HG02970 (cell line): ENCODE results near the gene GLB1L3.
"Not testable (repeated sequence)": the region's sequence is repeated elsewhere in the genome, so short reads cannot be mapped to it uniquely, and the experiment has no call there.

Experiments used
- ATAC-seq: cut with Tn5 transposase; IDR thresholded peaks from one replicate; pipeline ENCODE4 v1.9.1; 2021; ENCODE audit warnings: mild to moderate bottlenecking, moderate library complexity, moderate number of reproducible peaks; ENCODE audit not compliant: unreplicated experiment, low FRiP score

The GLB1L3 gene

DNA sequence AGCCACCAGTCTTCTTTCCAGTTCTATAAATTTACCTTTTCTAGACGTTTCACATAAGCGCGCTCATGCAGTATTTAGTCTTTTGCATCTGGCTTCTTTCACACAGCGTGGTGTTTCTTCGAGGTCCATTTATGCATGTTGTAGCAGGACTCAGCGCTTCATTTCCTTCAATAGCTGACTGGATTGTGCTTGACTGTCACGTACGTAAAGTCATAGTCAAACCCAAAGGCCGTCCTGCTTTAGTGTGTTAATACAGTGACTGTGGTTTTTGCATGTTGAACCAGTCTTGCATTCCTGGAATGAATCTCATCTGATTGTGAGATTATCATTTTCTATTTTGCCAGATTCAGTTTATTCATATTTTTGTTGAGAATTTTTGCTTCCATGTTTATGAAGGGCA lies 18.5 kb downstream of the GLB1L3 start:
- ATAC-seq: no peak

DNA sequence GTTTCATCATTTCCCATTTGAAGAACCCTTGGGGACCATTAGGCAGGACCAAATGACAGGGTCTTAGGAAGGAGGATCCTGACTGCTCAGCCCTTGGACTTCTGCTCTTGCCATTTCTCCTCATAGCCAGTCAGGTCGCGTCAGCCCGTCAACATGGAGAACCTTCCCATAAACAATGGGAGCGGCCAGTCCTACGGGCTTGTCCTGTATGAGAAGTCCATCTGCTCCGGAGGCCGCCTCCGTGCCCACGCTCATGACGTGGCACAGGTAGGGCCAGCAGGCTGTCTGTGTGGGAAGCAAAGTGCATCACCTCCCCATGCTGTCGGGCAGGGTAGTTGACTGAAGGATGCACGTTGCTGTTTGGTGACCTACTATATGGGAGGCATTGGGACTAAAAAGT lies 36.0 kb downstream of the GLB1L3 start:
- no peak for ATAC-seq

DNA sequence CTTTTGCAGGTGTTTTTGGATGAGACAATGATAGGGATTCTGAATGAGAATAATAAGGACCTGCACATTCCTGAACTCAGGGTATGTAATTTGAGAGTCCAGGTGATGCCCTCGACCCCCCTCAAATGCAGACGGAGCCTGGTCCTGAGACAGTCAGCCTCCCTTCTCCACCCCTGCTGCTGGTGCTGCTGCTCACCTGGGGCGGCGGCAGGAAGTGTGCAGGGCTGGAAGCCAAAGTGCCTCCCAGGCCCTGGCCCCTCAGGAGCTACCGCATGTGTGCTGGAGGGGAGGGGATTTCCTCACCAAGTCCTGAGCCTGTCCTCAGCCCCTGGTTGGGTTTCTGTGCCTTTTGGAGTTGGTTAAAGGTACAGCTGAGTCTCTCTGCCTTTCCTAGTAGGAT lies 36.6 kb downstream of the GLB1L3 start:
- ATAC-seq: no peak

DNA sequence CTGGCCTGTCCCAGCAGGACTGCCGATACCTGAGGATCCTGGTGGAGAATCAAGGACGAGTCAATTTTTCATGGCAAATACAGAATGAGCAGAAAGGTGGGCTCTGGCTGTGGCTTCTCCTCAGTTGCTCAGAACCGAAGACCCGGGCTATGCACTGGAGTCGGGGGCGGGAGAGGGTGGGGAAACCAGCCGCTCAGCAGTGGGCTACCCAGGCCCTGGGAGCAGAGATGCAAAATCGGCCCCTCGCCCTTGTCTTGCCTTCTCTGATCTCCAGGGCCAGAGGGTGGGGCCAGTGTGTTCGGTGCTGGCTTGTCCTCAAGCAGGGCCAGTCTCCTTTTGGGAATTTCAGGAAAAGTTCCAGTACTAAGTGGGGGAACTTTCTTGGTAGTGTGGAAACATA lies 37.2 kb downstream of the GLB1L3 start:
- ATAC-seq: no peak

DNA sequence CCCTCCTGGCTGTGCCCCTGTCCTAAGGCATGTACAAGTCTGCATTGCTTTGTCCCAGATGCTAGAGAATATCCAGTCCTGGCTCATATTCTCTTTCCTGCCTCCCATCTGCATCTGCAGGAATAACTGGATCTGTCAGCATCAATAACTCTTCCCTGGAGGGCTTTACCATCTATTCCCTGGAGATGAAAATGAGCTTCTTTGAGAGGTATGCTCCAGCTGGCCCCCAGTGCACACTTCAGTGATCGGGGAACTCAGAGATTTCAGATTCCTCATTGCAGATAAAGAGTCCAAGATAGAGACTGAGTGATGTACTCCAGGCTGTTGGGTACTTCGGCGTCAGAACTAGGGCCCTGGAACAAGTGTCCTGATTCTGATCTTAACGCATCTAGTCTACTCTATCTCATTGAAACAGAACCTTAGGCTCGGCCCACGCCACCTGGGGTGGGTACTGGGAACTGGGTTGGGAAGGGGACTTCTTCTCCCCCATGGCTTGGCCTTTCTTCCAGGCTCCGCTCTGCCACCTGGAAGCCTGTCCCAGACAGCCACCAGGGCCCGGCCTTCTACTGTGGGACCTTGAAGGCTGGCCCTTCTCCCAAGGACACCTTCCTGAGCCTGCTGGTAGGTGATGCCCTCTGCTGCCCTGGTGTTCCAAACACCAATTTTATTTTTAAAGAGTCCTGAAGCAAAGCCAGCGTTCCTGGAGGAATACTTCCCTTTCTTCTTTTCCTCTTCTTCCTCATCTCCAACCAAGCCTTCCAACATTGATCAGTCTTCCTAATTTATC lies 37.8 kb downstream of the GLB1L3 start:
- no peak for ATAC-seq

DNA sequence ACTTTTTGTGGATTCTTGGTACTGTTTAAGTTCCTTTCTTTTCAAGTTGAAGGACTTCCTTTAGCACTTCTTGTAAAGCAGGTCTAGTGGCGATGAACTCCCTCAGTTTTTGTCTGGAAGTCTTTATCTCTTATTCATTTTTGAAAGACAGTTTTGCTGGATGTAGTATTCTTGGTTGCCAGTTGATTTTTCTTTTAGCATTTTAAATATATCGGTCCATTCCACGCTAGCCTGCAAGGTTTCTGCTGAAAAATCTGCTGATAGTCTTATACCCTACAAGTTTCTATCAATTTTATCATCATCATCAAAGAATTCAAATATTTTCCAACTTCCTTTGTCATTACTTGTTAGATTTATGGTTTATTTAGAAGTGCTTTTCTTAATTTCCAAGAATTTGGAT lies 40.9 kb downstream of the GLB1L3 start:
- ATAC-seq: no peak

DNA sequence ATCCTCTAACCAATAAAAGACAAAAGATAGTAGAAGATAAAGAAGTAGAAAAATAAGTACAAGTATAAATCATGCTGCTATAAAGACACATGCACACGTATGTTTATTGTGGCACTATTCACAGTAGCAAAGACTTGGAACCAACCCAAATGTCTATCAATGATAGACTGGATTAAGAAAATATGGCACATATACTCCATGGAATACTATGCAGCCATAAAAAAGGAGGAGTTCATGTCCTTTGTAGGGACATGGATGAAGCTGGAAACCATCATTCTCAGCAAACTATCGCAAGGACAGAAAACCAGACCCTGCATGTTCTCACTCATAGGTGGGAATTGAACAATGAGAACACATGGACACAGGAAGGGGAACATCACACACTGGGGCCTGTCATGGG lies 45.2 kb downstream of the GLB1L3 start:
- ATAC-seq: not testable (repeated sequence)

DNA sequence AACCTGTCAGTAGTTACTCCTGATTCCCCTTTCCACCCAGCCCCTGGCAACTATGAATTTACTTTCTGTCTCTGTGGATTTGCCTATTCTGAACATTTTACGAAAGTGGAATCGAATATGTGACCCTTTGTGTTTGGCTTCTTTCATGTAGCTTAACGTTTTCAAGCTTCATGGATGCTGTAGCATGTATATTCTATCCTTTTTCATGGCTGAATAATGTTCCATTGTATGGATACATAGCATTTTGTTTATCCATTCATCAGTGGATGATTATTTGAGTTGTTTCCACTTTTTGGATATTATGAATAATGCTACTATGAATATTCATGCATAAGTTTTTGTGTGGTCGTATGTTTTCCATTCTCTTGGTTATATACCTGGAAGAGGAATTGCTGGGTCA lies 46.4 kb downstream of the GLB1L3 start:
- no peak for ATAC-seq

DNA sequence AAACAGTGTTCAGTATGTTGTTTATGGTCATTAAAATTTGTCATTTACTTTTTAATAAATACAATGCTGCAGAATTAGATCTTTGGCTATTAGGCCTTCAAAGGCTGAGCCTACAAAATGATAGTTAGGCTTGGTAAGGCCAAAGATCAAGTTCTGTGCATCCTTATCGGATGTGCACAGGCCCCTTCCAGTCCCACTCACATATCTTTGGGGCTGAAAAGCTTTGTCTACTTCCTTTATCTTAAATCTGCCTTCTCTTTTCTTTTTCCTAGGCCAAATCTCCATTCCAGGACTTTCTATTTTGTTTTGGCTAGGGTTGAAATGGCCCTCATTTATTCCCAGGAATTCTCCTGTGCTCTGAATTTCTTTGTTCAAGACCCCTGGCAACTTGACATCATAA lies 52.3 kb downstream of the GLB1L3 start:
- ATAC-seq: no peak

DNA sequence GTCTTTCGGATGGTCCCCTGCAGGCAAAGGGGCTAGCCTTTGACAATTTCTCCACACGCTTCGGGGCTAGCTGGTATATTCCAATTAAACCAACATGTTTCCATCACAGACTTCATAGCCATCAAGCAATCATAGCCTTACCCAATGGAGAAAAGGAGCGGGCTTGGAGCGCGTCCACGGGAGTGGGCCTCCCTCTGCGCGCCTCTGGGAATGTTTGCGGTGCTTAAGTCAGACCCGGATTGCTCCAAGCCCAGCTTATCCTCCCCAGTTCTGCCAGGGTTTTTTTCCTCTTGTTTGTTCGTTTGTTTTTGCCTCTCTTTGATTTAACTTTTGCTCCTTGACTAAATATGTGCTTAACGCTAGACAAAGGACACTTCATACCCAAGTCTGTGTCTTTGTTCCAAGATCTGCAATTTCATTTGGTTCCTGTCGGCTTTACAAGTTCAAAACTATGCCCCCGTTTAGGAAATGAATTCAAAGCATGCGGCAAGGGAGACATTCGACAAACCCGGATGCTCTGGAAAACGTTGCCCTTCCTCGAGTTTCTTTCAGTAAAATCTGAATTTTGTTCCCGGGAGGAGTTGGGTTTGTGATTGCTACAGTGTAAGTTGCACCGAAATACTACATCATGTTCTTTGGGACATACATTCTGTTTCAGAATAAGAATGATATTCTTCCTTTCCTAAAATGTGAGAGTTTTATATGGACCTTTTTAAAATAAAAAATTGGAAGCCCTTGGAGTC lies 54.6 kb downstream of the GLB1L3 start:
- ATAC-seq: no peak

DNA sequence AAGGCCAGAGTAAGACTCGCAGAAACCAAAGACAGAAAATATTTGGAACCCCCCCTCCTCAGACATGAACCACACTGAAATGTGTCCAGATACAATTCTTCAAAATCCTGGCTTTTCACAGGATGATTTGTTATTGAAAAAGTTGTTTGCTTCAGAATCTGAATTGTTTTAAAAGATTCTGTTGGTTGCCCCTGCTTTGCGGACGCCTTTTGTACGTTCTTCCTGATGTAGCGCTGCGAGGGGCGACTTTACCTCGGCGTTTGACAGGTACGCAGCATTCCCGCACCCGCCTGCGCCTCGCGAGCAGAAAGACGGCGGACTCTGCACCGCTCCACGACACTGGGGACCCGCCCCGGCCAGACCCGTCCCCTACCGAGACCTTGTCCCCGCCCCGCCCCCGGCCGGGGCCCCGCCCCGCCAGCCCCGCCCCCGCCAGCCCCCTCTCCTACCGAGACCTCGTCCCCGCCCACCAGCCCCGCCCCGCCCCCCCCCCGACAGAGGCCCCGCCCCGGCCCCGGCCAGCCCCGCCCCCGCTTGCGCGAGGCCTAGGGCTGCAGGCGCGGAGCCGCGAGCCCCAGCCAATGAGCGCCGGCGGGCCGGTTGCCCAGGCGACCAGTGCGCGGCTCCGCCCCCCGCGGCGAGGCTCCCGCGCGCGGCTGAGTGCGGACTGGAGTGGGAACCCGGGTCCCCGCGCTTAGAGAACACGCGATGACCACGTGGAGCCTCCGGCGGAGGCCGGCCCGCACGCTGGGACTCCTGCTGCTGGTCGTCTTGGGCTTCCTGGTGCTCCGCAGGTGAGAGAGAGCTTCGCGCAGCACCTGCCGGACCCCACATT lies 55.4 kb downstream of the GLB1L3 start, which contains the start of gene GLB1L2:
Gene GLB1L2, plus strand, starts transcription at position 635 of the 835 bp plus-strand sequence. Its CDS starts 74 bp downstream, at position 709.
- ATAC-seq: peak; percentile 69

DNA sequence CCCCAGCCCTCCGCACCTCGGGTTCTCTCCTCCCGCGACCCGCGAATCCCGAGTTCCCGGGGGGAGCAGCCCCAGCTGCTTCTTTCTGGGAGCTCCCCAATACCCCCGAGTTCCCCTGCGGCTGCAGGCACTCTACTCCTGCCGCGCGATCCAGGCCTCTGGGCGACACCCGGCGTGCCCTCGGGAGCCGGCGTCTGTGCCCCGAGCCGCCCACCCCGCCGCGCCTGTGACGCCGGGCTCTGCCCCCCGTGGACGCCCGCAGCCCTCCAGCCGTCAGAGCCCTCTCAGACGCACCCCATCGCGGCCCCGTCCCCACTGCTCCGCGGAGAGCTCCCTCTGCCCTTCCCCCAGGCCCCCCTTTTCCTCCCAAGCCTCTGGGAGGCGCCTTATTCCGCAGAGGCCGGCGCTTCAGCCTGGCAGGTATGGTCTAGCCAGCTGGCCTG lies 56.0 kb downstream of the GLB1L3 start:
- ATAC-seq: peak; percentile 23

DNA sequence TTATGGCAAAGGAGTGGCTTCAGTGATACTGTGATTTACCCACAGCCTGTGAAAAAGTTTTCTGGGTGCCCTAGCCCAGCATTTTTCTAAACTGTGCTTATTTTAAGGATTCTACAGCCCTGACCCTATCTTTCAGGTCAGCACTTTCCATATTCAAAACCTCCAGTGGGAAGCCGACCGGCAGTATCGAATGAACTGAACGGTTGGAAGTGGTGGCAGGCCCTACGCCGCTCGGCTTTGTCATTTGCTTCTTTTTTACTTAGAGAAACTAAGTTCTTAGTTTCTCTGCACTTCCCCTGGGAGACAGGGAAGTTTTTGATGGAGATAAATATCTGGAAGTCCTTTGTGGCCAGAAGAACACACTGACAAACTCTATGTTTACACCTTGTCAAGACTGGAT lies 56.6 kb downstream of the GLB1L3 start:
- ATAC-seq: no peak

DNA sequence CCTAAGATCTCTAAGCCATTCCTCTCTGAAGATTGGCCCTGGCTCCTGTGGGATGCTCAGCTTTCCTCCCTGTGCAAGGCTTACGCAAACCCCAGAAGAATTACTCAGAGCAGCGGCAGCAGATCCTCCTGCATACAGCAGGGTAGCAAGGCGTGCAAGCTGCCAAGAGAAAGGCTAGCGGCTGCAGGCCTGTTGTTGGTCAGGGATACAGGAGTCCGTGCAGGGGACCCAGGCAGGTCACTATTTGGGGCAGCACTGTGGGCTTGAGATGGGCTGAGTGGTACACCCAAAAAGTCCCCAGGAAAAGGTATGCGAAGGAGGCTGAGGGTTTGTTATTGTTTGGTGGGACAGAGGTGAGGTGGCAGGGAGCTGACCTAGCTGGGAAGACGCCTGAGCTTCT lies 57.1 kb downstream of the GLB1L3 start:
- ATAC-seq: no peak

DNA sequence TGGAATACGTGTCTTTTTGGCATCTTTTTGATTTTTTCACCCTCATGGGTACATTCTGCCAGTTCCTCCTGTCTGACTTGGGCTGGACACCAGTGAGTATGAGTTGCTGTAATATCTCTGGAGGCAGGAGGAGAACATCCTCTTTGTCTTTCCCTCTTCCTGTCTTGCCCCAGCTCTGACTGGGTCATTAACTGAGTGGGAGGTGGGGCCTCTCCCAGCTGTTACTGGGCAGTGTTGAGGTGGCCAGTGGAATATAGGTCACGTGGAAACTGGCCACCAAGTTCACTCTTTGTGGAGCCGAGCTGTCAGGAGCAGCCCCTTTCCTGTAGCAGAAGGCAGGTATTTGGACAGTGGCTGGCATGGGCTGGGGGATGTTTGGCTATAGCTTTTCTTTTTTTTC lies 57.8 kb downstream of the GLB1L3 start:
- no peak for ATAC-seq

DNA sequence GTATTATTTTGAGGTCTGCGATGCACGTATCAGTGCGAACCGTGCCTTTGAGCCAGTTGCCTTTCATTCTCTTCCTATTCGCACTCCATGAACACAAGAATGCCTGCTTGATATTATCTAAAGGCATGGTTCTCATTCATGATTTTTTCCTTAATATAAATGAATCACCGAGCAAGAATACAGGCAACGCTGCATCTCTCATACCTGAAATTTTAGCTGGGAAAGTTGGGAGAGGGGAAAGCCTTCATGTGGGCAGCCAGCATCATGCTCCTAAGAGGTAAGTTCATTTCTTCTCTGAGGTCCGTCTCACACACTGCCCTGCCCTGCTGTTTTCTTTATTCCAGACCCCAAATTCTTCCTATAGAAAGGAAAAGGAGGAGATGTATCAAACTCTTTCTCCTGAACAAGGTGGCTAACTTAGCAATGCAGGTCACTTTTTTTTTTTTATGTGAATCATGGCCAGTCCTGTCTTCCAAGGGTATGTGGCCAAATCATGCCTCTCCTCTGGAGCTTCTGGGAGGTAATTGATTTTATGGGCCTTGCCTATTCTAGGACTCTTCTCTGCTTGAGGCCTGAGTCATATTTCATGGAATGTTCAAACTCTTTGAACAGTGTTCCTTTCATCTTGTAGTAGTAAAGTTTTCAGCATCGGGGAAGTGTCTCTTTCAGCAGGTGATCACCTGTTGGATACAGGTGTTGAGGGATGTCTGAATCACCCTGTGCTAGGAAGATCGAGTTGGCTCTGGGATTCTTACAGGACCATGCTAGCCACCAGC lies 58.8 kb downstream of the GLB1L3 start:
- no peak for ATAC-seq

DNA sequence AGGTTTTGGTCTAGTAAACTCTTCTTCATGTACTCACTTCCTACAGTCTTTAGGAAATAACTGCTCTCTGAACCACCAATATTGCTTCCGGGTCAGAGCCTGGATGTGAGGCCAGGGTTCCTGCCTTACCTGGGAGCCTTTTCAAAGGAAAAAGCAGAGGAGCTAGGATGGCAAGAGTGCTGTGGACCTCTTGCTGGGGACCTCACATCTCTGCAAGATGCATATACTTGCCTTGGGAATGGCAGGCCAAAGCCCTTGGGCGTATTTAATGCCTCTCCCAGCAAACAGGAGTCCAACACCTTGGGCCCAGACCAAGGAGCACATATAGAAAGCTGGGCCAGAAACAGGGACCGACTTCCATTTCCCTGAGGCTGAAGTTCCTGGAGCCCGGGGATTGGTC lies 60.9 kb downstream of the GLB1L3 start:
- no peak for ATAC-seq

DNA sequence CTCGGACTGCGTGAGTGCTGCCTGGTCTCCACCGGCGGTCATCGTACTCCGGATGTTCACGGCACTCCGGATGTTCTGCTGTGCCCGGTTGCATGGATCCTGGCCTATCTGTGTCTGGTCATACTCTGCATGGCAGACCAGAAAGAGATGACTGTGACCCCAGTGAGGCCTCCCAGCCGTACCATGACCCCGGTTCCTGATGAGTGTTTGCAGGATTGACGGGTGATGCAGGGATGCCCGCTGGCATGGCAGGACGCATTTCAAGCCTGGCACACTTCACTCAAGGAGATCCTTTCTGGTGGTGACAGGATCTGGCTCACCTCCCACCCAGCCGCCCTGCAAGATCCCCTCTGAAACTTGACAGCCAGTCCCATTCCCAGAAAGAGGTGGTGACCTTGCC lies 61.9 kb downstream of the GLB1L3 start:
- no peak for ATAC-seq

DNA sequence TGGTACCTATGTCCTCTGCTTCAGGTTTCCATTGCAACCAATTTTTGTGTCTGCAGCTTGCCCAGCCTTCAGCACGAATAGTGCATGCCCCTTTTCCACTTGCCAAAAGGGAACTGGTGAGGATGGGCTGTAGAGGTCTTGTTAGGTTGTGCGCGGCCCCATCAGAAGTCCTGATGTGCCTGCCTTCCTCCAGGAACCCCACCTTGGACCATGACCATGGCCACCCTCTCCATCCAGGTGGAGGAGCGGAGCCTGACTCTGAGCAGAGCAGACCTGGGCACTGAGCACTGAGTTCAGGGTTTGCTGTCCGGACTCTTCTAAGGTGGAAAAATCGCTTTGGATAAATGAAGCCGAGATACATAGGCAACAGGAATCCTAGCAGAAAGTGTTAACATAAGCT lies 62.5 kb downstream of the GLB1L3 start:
- no peak for ATAC-seq

DNA sequence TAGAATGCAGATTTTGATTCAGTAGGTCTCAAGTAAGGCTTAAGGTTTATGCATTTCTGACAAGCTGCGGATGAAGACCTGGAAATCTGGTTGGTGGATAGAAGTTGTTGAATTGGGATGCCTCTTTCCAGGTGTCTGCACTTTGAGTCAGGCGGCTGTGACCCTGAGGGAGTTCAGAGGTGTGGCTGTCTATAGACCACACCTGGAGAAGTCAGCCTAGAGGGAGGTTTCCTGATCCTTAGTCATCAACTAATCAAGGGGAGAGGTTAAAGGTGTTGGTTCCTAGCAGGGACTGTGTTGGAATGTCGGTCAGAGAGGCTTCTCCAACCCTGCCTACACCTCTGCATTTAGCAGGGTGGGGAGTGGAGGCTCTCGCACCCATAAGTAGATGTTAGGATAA lies 63.6 kb downstream of the GLB1L3 start:
- ATAC-seq: no peak
